Measurements from ENCODE around the gene RPL6. TPM values are rescaled to one million over a fixed set of nuclear protein-coding genes. Genes with fewer than 3 reads are reported as not detected.
A peak's percentile ranks its signal among the peaks of the same experiment; 100 is the strongest.
"Not testable (repeated sequence)": the region's sequence is repeated elsewhere in the genome, so short reads cannot be mapped to it uniquely, and the experiment has no call there.

Gene RPL6
- total RNA-seq, 1 donor from 2014 or later: 2,771 TPM

GRCh38 chr12:112413855-112414625, 4.6 kb upstream of the RPL6 start:
- H3K36me3 ChIP-seq (ENCODE audit: control insufficient read depth, insufficient read depth, low read length): no peaks in the 10 kb centered on the region
- no peaks in the 10 kb centered on the region for H3K27me3 ChIP-seq (ENCODE audit: control insufficient read depth, insufficient read depth, low read length)
- no peak for TF ChIP-seq CTCF (IDR thresholded peaks at IDR 0.05; ENCODE audit: insufficient read depth, low read length, poor library complexity, severe bottlenecking)
- H3K4me3 ChIP-seq (ENCODE audit: low read depth, low read length): no peak overlapping the region
- DNase-seq (ENCODE audit: low read depth): no peak

GRCh38 chr12:112409906-112410244, 470 bp upstream of the RPL6 start:
- TF ChIP-seq CTCF (IDR thresholded peaks at IDR 0.05; ENCODE audit: insufficient read depth, low read length, poor library complexity, severe bottlenecking): no peak

GRCh38 chr12:112408621-112409020, 784 bp downstream of the RPL6 start:
- DNase-seq (ENCODE audit: low read depth): no peak
- no peaks in the 10 kb centered on the region for H3K27me3 ChIP-seq (ENCODE audit: control insufficient read depth, insufficient read depth, low read length)
- no peak for TF ChIP-seq CTCF (IDR thresholded peaks at IDR 0.05; ENCODE audit: insufficient read depth, low read length, poor library complexity, severe bottlenecking)
- peaks cover 3% of the 10 kb centered on the region for H3K36me3 ChIP-seq (ENCODE audit: control insufficient read depth, insufficient read depth, low read length)
- peak overlapping the region; percentile 77 for H3K4me3 ChIP-seq (ENCODE audit: low read depth, low read length)

More at GRCh38 chr12:112409906-112410244, 470 bp upstream of the RPL6 start:
- Histone ChIP-seq H3K4me3 (ENCODE audit: low read depth, low read length) (no peak overlapping the region), H3K36me3 (ENCODE audit: control insufficient read depth, insufficient read depth, low read length) (peaks cover 3% of the 10 kb centered on the region), H3K27me3 (ENCODE audit: control insufficient read depth, insufficient read depth, low read length) (no peaks in the 10 kb centered on the region)
- no peak for DNase-seq (ENCODE audit: low read depth)

GRCh38 chr12:112407683-112408082, 1.7 kb downstream of the RPL6 start:
- H3K4me3 ChIP-seq (ENCODE audit: low read depth, low read length): peak overlapping the region; percentile 77
- H3K36me3 ChIP-seq (ENCODE audit: control insufficient read depth, insufficient read depth, low read length); H3K27me3 ChIP-seq (ENCODE audit: control insufficient read depth, insufficient read depth, low read length); DNase-seq (ENCODE audit: low read depth): not testable (repeated sequence)

- Histone ChIP-seq H3K27me3 (ENCODE audit: control insufficient read depth, insufficient read depth, low read length) (no peaks in the 10 kb centered on the region), H3K4me3 (ENCODE audit: low read depth, low read length) (no peak overlapping the region), H3K36me3 (ENCODE audit: control insufficient read depth, insufficient read depth, low read length) (peaks cover 3% of the 10 kb centered on the region)
- no peak for DNase-seq (ENCODE audit: low read depth)
- no peak for TF ChIP-seq CTCF (IDR thresholded peaks at IDR 0.05; ENCODE audit: insufficient read depth, low read length, poor library complexity, severe bottlenecking)
Measured at GRCh38 chr12:112406519-112407488, 2.6 kb downstream of the RPL6 start.

GRCh38 chr12:112401903-112402498, 7.4 kb downstream of the RPL6 start:
- Histone ChIP-seq H3K36me3 (ENCODE audit: control insufficient read depth, insufficient read depth, low read length) (peaks cover under 1% of the 10 kb centered on the region), H3K27me3 (ENCODE audit: control insufficient read depth, insufficient read depth, low read length) (no peaks in the 10 kb centered on the region), H3K4me3 (ENCODE audit: low read depth, low read length) (no peak overlapping the region)
- no peak for TF ChIP-seq CTCF (IDR thresholded peaks at IDR 0.05; ENCODE audit: insufficient read depth, low read length, poor library complexity, severe bottlenecking)
- DNase-seq (ENCODE audit: low read depth): no peak

Measured in kidney epithelial cell (primary cell).